Ishikawa (cell line): ENCODE measurements around the gene DDIAS.
A peak's percentile ranks its signal among the peaks of the same experiment; 100 is the strongest.

ENCODE experiments used
- CEBPB ChIP-seq: IDR thresholded peaks from 2 replicates; pipeline ENCODE4 v1.6.1; 2012
- CREB1 ChIP-seq: IDR thresholded peaks from 2 replicates; pipeline ENCODE4 v1.6.1; 2012; ENCODE audit warnings: low read depth
- EGR1 ChIP-seq: IDR thresholded peaks from 2 replicates; pipeline ENCODE4 v1.6.1; 2012
- EP300 ChIP-seq: IDR thresholded peaks from 2 replicates; pipeline ENCODE4 v1.6.1; 2012; ENCODE audit warnings: borderline replicate concordance
- FOXM1 ChIP-seq: IDR thresholded peaks from 2 replicates; pipeline ENCODE4 v1.6.1; 2012; ENCODE audit warnings: low read depth, borderline replicate concordance
- NFIC ChIP-seq: IDR thresholded peaks from 2 replicates; pipeline ENCODE4 v1.6.1; 2012
- RAD21 ChIP-seq: IDR thresholded peaks from 2 replicates; pipeline ENCODE4 v1.6.1; 2012; ENCODE audit warnings: low read depth
- TAF1 ChIP-seq: IDR thresholded peaks from 2 replicates; pipeline ENCODE4 v1.6.1; 2012; ENCODE audit warnings: low read depth, mild to moderate bottlenecking
- TCF12 ChIP-seq: IDR thresholded peaks from 2 replicates; pipeline ENCODE4 v1.6.1; 2012; ENCODE audit warnings: low read depth
- TEAD4 ChIP-seq: IDR thresholded peaks from 2 replicates; pipeline ENCODE4 v1.6.1; 2012
- USF1 ChIP-seq: IDR thresholded peaks from 2 replicates; pipeline ENCODE4 v1.6.1; 2012
- YY1 ChIP-seq: IDR thresholded peaks from 2 replicates; pipeline ENCODE4 v1.6.1; 2012; ENCODE audit warnings: low read depth
- ZBTB7A ChIP-seq: IDR thresholded peaks from 2 replicates; pipeline ENCODE4 v1.6.1; 2012; ENCODE audit warnings: low read depth
- TF ChIP-seq, protein P1 (sequence below): IDR thresholded peaks from 2 replicates; pipeline ENCODE4 v1.6.1; 2012; ENCODE audit warnings: low read depth, mild to moderate bottlenecking

The DDIAS gene

GRCh38 chr11:82906236-82906635 lies 4.7 kb downstream of the DDIAS start:
- TF ChIP-seq NFIC (no peak), RAD21 (peak; percentile 38; the same call in 1 of the 2 replicates)

GRCh38 chr11:82906931-82907330 lies 5.4 kb downstream of the DDIAS start:
- no peak for TF ChIP-seq NFIC

- no peak for TF ChIP-seq RAD21
- TF ChIP-seq NFIC = no peak
- no peak for TF ChIP-seq EGR1
- TF ChIP-seq, protein P1, sequence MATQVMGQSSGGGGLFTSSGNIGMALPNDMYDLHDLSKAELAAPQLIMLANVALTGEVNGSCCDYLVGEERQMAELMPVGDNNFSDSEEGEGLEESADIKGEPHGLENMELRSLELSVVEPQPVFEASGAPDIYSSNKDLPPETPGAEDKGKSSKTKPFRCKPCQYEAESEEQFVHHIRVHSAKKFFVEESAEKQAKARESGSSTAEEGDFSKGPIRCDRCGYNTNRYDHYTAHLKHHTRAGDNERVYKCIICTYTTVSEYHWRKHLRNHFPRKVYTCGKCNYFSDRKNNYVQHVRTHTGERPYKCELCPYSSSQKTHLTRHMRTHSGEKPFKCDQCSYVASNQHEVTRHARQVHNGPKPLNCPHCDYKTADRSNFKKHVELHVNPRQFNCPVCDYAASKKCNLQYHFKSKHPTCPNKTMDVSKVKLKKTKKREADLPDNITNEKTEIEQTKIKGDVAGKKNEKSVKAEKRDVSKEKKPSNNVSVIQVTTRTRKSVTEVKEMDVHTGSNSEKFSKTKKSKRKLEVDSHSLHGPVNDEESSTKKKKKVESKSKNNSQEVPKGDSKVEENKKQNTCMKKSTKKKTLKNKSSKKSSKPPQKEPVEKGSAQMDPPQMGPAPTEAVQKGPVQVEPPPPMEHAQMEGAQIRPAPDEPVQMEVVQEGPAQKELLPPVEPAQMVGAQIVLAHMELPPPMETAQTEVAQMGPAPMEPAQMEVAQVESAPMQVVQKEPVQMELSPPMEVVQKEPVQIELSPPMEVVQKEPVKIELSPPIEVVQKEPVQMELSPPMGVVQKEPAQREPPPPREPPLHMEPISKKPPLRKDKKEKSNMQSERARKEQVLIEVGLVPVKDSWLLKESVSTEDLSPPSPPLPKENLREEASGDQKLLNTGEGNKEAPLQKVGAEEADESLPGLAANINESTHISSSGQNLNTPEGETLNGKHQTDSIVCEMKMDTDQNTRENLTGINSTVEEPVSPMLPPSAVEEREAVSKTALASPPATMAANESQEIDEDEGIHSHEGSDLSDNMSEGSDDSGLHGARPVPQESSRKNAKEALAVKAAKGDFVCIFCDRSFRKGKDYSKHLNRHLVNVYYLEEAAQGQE = no peak
- no peak for TF ChIP-seq CREB1
Observed at GRCh38 chr11:82907371-82907770, 5.8 kb downstream of the DDIAS start.

- TF ChIP-seq TEAD4 (no peak), ZBTB7A (no peak), USF1 (no peak), RAD21 (no peak), EP300 (no peak), TCF12 (no peak), CREB1 (no peak), FOXM1 (no peak), EGR1 (no peak), TAF1 (no peak)
Observed at GRCh38 chr11:82908311-82908710, 6.8 kb downstream of the DDIAS start.

- TF ChIP-seq RAD21 (no peak), YY1 (no peak), EP300 (no peak), NFIC (no peak), CREB1 (no peak), CEBPB (no peak), EGR1 (no peak), USF1 (no peak), FOXM1 (no peak), TCF12 (no peak), ZBTB7A (no peak)
- TF ChIP-seq, protein P1 = no peak
Observed at GRCh38 chr11:82909015-82909640, 7.6 kb downstream of the DDIAS start.

- TF ChIP-seq YY1 (no peak), TAF1 (no peak), RAD21 (no peak), EP300 (no peak), TCF12 (no peak)
Observed at GRCh38 chr11:82924522-82925224, 23.1 kb downstream of the DDIAS start.

GRCh38 chr11:82927264-82927880 lies 25.8 kb downstream of the DDIAS start:
- TF ChIP-seq ZBTB7A = no peak
- TF ChIP-seq RAD21 = peak; percentile 47
- TF ChIP-seq, protein P1 = no peak
